ENCODE data around the gene KCNH8.

KCNH8 gene

DNA sequence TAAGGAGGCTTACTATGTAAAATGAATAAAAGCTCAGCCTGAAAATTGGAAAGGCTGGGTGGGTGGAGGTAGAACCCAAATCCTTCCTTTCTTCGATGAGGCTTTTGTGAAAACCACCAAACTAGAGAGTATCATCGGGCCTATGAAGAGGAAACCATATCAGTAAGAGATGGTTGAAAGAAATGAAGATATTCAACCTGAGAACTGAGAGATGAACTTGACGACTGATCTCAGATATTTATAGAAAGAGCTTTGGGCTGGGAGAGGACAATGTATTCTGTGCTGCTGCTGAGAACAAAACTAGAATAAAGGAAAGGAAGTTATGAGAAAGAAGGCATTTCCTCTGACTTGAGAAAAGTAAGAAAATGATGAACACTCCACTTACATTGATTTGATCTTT is 236.6 kb downstream of the KCNH8 start:
- no peak for DNase-seq

DNA sequence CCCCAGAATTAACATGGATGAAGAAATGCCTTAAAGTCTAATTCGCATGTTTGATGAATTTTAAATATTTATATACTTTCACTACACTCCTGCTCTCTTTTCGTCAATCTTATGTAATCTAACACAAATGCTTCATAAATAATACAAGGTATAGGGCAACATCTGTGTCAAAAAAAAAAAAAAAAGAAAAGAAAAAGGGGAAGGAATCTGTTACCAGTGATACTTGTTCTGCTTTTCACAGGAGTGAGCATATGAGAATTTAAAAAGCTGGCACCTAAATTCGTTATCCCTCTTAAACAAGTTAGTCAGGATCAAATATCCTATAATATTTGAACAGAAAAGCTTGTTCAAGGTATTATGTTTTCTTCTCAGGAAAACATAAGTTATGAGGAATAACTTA is 243.8 kb downstream of the KCNH8 start:
- peak in 1 of 4 experiments; percentile 1 for DNase-seq

DNA sequence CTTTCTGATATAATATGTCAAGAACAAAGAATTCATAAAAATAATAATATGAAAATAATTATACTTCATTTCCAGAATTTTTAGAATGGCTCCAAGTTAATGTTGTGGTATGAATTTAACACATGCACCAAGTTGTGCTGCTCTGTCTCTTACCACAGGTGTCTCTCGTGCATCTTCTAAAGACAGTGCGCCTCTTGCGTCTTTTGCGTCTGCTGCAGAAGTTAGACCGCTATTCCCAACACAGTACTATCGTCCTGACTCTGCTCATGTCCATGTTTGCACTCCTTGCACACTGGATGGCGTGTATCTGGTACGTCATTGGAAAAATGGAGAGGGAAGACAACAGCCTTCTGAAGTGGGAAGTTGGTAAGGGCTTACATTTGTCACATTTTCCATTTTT is 246.6 kb downstream of the KCNH8 start:
- DNase-seq: no peak

DNA sequence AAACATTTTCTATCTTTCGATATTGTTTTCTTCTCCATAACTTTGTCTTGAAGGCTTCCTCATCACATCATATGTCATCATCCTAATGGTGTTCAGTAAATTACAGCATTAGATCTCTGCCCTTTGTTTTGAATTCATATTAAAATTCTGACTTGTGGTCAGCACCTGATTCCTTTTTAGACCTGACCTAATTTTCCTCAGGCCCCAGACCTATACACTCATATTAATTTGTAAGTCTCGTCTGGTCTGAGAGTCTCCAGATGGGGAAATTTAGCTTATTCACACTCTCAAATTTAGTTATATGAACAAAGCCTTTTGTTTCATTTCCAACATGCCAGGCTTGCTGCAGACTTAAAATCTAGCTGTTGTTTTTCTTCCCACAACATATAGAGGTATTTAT is 248.4 kb downstream of the KCNH8 start:
- DNase-seq: no peak

DNA sequence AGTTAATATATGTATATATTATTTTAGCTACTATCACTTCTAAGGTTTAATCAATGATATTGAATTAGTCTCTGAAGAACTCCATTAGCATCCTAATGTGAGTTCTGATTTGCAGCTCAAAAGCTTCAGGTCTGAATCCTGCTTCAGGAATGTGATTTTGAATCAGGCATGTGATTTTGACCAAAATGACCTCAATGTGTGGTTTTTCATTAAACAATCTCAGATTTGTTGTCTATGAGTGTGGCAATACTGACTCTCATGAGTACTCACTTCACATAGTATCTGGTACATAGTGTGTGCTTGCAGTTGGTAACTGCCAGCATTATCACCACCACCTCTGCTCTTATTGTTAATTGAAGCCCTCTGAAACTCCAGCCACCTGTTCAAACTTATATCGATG is 251.0 kb downstream of the KCNH8 start:
- DNase-seq: no peak

DNA sequence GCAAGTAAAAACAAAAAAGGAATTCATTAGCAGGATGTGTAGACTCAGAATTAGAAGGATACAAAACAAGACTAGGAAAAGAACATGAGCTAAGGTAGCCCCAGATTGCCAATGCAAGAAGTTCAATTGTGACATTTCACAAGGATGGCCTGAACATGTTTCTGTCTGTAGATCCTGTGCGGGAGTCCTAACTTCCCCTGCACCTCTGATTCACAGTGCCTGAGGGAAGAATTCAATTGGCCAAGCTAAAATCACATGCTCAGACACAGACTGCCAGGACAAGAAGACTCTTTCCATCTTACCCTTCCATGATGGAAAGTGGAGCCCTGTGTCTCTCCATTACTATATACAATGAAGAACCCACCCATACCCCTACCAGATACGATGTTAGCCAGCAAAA is 251.5 kb downstream of the KCNH8 start:
- no peak for DNase-seq

DNA sequence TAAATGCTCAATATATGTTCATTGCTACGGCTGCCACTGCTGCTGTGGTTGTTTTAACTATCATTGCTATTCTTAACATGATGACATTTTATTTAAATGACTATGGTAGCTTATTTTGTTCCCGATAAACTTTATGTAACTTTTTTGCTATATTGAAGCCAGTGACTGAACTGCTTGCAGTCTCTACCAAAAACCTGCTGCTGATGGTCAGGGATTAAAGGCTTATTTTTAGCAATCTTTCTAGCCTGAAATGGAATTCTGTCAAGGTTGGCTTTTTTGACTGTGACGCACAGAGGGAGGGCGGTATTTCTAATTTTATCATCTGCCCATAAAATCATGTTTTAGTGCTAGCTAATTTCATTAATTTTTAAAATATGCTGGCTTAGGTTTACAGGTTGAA is 271.8 kb downstream of the KCNH8 start:
- DNase-seq: no peak

DNA sequence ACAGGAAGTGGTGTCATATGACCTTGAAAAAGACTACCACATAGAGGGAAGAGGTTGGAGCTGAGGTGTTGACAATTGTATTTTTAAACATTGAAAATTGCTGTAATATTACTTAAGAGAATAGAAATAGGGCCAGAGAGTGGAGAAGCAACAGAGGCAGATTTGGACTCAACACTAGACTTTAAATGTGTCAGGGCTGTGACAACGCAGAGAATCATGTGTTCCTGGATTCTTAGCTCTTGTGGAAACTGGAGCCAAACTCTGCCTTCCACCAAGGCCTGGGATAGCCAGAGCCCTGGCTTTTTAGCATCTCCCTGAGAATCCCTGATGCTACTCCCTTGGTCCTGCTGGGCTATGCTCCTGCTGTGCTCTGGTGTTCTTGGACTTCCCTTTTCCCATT is 277.5 kb downstream of the KCNH8 start:
- DNase-seq: no peak

DNA sequence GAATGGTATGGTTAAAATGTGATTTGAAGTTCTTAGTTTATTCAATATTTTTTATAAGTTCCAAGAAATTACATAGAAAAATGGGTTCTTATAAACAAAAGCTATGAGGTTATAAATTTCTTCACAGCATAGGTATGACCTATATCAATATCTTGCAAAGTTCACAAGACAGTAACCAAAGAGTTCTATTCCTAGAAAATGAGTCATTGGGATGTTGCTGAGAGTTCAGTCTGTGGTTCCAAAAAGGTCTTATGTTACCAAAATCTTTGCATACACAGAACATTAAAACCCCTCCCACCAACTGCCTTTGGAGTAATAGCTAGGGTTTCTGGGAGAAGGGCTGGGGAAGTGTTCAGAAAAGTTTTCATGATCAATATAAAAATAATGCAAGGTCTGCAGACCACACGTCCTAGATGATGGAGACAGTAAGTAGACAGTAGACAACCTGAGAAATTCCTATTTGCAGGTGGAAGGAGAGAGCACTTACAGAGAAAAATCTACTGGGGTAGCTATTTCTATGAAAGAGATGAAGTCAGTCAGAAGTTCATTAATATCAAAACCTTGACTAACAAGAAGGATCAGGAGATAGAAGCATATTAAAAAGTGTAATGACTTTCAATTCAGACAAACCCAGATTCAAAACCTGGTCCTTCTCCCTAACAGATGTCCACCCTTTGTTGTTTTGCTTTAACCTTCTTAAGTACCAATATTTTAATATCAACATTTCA is 279.3 kb downstream of the KCNH8 start:
- no peak for DNase-seq

DNA sequence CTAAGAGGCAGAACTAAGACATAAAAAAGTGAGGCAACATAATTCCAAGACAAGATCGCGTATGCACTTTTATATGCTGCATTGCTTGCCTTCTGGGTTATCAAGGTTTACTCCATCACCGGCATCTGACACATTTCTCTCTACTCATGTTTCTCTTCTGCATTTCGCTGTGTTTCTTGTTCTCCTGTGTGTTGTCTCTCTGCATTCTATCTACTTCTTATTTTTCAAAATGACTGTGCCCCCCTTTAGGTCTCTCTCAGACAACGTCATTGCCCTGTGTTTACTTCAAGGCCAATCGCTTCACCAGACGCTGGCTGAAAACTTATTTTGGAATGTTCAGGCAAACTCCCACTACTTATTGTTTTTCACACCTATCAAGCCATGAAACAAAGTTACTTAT is 280.4 kb downstream of the KCNH8 start:
- DNase-seq: no peak

DNA sequence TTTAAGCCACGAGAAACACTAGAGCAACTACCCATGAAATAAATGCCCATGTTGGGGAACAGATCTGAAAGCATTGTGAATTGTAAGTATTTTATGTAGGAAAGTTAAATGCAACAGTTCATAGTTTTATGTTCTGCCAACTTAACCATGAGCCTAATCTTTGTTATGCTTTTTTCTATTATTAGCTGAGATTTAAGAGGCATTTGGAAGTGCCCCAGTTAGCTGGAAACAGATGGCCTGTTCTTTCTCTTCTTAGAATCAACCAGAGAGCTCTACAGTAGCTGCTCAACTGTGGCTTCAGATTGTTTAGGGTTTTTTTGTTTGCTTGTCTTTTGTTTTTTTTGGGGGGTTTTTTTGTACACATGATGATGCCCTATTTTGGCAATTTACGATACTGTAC is 284.4 kb downstream of the KCNH8 start:
- no peak for DNase-seq

DNA sequence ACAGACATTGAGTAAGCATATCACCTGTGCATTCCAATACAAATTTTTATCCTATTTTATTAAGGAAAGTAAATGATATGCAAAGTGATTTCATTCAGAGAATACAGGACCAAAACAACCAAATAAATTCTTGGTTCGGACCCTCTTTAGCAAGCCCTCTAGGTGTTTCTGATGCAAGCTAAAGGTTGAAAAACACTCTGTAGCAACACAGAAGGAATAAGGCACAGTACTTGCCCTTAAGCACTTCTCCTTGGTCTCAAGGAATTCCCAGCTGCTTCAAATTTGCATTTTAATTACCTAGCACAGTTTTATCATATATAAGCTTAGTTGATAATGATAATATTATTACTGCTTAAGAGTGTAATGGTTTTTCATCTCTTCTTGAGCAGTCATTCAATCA is 288.4 kb downstream of the KCNH8 start:
- DNase-seq: no peak

DNA sequence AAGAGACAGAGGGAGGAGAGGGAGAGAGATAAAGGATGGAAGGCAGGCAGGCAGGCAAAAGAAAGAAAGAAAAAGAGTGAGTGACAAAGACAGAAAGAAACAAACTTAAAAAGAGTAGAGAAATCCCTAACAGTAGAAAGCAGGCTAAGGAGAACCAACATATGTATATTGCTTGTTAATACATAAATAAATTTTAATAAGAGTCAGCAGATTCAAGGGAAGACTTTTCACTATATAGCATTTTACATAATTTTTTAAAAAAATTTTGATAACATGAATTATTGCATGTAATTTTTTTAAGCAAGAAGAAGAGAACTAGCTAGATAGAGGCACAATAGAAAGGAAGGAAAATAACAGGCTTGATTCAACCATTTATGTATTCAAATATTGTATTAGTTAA is 291.6 kb downstream of the KCNH8 start:
- no peak for DNase-seq

DNA sequence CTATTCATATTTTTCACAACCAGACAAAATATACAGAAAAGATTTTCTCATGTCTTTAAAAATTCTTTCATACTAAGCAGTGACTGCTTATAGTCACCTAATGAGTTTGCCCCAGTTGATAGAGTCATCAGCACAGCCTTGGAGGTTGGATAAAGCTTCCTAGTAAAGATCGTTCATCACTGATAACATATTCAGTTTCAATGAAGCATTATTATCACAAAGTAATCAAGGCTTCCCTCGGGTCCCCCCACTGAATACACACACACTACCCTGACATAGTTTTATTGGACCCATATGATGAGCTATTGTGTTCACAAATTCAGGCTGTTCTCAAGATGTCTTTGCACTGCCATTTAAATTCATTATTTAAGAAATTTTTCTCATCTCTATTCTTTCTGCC is 297.8 kb downstream of the KCNH8 start:
- no peak for DNase-seq

DNA sequence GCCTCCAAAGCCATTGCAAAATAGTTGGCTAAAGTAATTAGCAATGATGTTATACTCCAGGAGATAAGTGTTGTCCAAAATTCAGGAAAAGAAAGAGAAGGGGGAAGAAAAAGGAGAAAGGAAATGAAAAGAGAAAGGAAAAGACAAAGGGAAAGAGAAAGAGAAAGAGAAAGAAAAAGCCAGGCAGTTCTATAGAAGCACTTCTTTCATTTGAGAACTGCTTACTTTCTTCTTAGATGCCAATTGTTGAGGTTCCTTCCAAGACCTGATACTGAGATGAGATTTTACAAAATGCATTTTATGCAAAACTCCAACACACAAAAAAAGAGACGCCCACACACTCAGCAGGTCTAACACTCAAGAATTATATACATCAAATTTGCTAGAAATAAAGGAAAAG is 298.4 kb downstream of the KCNH8 start:
- no peak for DNase-seq

DNA sequence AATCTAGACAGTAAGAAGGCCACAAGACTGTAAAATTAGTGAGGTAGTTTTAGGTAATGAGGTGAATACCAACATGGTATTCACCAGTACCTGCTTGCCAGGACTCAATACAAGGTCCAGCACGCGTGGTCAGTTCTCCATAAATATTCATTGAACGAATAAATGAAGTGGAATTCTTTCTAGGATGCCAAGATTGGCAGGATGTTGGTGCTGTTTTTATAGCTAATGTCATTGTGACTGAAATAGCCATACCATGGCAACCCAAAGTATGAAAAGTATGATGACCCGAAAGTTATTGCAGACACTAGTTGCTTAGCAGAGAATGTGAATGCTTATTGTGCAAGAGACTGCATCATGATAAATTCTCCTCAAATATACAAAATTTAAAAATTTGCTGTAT is 307.2 kb downstream of the KCNH8 start:
- no peak for DNase-seq

DNA sequence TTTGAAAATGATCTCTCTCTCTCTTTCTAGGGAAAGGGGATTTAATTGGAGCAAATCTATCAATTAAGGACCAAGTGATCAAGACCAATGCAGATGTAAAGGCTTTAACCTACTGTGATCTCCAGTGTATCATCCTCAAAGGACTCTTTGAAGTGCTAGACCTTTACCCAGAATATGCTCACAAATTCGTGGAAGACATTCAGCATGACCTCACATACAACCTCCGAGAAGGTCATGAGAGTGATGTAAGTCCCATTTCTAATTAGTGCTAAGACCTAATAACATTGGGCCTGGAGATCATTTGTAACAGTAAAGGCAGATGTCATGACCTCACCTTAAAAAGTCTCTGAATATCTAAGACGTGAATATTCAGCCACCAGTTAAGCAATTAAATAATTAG is 308.4 kb downstream of the KCNH8 start:
- DNase-seq: no peak

DNA sequence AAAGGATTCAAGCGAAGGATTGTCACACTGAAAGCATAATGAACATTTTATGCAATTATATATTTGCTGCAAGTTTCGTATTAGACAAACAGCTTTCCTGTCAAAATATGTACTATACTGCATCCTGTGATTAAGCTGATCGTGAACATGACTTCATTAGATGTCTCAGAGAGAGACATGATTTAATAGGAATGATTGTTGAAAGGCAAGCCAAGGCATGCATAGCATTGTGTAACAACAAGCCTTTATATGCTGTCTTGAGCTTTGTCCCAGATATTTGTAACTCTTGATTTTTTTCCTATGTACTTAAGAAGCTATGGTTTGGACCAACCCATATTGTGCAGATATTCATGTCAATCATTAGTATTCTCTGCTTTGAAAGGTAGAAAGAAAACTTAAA is 309.1 kb downstream of the KCNH8 start:
- no peak for DNase-seq

DNA sequence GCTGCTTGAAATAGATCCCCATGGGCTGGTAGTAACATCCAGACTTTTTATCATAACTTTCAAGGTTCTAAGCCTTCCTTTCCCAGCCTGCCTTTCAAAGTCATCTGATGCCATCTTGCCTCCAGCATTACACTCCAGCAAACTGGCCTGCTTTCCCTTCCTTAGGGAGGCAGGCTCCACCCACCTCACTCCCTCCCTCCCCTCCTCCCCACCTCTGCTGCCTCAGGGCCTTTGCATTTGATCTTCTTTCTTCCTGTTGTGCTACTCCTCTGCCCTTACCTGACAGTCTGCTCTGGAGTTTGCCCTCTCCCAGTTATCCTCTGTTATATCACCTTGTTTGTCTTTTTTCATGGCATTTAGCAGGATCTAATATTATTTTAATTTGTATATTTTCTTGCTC is 319.5 kb downstream of the KCNH8 start:
- DNase-seq: no peak

DNA sequence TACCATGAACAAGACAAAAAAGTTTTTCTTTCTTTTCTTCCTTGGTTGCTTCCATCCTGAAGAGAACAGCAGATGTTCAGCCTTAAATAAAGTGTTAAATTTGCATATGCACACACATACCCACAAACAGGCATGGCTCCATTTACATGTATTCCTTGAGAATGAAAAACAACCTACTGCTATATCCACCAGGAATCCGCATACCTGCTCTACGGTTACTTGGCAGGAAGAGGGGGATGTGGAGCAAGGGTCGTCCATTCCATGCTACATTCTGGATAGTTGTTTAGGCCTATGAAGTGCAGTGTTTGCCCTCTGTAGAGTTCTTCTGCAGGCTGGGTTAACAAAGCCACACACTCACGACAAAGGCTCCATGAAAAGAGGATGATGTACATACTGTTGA is 322.8 kb downstream of the KCNH8 start:
- no peak for DNase-seq

DNA sequence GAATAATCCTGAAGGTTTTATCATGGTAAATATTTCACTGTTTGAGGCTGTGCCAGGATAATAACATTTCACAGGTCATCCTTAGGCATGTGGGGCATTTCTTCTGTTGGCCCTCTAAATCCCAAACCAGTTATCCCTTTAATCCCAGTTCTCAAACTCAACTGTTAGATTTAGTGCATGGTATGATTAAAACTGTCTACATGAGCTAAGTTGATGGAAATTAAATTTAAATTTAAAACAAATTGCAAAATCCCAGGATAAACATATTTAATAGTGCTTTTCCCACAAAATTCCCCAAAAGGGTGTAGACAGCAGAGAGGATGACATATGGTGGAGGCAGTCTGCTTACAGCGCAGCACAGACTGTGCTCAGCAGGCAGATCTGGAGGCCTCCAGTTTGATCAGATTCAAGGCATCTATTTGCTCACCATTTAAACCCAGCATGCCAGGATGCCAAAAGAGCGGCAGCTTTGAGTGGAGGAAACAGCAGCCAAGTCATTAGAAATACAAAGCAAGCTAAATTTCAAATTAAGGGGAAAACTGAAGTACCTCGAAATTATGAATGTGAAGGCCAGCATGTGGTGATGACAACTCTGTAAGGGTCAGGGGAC is 325.8 kb downstream of the KCNH8 start:
- DNase-seq: no peak

DNA sequence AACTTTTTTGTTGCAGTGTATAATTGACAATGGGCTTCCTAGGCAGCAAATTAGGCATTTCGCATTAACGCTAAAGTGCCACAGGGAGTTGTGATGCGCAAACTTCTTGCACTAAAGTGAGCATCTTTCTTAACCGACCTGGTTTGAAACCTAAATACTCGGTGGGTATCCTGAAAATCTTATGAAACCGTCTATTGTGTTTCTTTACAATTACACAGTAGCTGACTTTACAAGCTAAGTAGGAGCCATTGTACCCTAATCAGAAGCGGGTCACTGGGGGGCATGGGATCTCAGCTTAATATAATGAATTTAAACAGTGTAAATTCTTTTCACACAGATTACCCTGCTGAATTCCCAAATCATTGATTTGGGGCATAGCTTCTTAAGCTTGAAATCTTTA is 328.0 kb downstream of the KCNH8 start:
- DNase-seq: no peak

DNA sequence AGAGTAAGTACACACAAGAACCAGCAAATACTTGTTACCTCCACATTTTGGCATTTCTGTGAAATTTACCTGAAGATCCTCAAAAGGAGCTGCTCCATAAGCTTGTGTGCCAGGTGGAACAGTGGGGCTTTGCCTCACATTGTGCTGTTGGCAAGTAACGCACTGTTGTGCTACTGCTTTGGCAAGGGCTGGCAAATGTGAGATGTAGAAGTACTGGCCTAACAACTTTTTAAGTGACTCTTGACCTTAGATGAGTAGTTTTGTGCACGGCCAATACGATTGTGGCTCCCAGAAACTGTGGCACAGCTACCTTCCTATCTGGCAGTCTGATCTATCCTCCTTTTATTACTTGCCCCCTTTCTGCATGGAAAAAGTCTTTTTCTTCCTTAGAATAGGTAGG is 337.0 kb downstream of the KCNH8 start:
- no peak for DNase-seq

DNA sequence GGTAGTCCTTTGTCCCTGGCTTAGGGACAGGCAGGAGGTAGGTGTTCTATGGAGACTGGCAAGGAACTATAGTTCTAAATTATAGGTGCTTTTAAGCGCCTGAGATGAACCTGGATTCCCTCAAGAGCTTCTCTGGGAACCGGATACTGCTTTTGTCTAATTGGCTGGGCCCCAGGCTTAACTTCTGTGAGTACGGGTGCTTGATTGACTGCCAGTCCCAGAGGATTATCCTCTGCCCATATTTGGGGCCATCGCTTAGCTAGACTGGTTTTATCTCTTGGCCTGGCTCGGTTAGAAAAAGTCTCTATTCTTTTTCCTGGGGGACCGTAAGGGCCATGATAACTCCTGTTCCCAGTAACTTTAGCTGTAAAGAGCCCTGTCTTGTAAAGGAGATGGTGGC is 339.1 kb downstream of the KCNH8 start:
- DNase-seq: no peak

DNA sequence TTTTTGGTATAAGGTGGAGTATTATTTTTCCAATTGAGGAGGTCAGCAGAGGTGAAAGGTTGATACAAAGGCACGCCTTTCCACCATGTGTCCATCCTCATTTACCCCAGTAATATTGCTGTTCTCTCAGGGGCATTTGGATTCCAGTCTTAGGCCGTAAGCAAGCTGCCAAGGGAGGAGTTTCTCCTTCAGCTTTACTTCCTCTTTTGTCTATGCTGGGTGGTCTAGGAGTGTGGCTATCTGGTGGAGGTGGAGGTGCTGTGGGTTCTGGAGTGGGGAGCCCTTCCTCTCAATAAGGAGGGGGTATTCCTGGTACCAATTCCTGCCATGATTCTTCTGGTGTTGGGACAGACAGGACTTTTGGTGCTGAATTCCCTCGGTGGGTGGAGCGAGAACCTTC is 340.6 kb downstream of the KCNH8 start:
- DNase-seq: no peak
